Fibroblast of skin of right biceps (primary cell): ENCODE results near the gene PET100.

ENCODE experiments used
- DNase-seq: peaks from one replicate; pipeline ENCODE4 v3.0.0-alpha.2; 2013

Gene PET100

GRCh38 chr19:7629347-7630054 lies at the start of gene PET100, which contains the start of gene XAB2:
Gene PET100, plus strand, starts transcription at chr19:7629793. Its CDS starts 41 bp downstream, at chr19:7629834.
Gene XAB2, minus strand, starts transcription at chr19:7629545. Its CDS starts 18 bp downstream, at chr19:7629527.
- peak; percentile 99 for DNase-seq

GRCh38 chr19:7582446-7582845 lies 47.1 kb upstream of the PET100 start:
- no peak for DNase-seq

- no peak for DNase-seq
These were observed 39.8 kb upstream of the PET100 start for GRCh38 chr19:7589822-7590221.

- DNase-seq, result no peak
These were observed 39.3 kb upstream of the PET100 start for GRCh38 chr19:7590256-7590655.

- peak; percentile 6 for DNase-seq
These were observed 34.0 kb upstream of the PET100 start, which contains the start of gene CAMSAP3 for GRCh38 chr19:7595466-7596133. Gene CAMSAP3, plus strand, starts transcription at chr19:7595863. Its CDS starts 140 bp downstream, at chr19:7596003.

GRCh38 chr19:7596211-7596937 lies 33.2 kb upstream of the PET100 start:
- DNase-seq, result no peak

GRCh38 chr19:7597689-7598088 lies 31.9 kb upstream of the PET100 start:
- no peak for DNase-seq

GRCh38 chr19:7598180-7598579 lies 31.4 kb upstream of the PET100 start:
- DNase-seq, result no peak

- no peak for DNase-seq
These were observed 28.9 kb upstream of the PET100 start for GRCh38 chr19:7600721-7601120.

- DNase-seq, result no peak
These were observed 27.2 kb upstream of the PET100 start for GRCh38 chr19:7602240-7602934.

- DNase-seq, result no peak
These were observed 26.6 kb upstream of the PET100 start for GRCh38 chr19:7602935-7603497.

- no peak for DNase-seq
These were observed 25.7 kb upstream of the PET100 start for GRCh38 chr19:7603919-7604318.

GRCh38 chr19:7605490-7606222 lies 23.9 kb upstream of the PET100 start:
- peak; percentile 16 for DNase-seq

- no peak for DNase-seq
These were observed 23.3 kb upstream of the PET100 start for GRCh38 chr19:7606289-7606688.

- no peak for DNase-seq
These were observed 22.2 kb upstream of the PET100 start for GRCh38 chr19:7607212-7607873.

GRCh38 chr19:7607874-7608560 lies 21.6 kb upstream of the PET100 start:
- no peak for DNase-seq

- no peak for DNase-seq
These were observed 18.9 kb upstream of the PET100 start for GRCh38 chr19:7610491-7611240.

- no peak for DNase-seq
These were observed 17.9 kb upstream of the PET100 start for GRCh38 chr19:7611541-7612279.
